Endothelial cell of umbilical vein (primary cell): ENCODE data around the gene TTF2. TPM values are rescaled to one million over a fixed set of nuclear protein-coding genes. Genes with fewer than 3 reads are reported as not detected.

Experiments
- BruUV-seq: library from RNA; stranded (reverse); fragments of 400-500 nt; replicated peaks from 2 replicates; lab custom pipeline; 2021; lab: Mats Ljungman, UMichigan
- CTCF ChIA-PET: fragments of 300-600, 350-600 bp; sonication (Branson Sonifier 250); formaldehyde crosslinking; loops from one replicate; lab custom pipeline; 2021; ENCODE audit warnings: antibody characterized with exemption, inconsistent platforms; lab: Charles Lee
- POLR2A ChIA-PET: fragments of 300-600, 350-600 bp; sonication (Branson Sonifier 250); formaldehyde crosslinking; loops from one replicate; lab custom pipeline; 2021; ENCODE audit warnings: antibody characterized with exemption, inconsistent platforms; lab: Charles Lee
- DNase-seq: peaks from one replicate; pipeline ENCODE4 v3.0.0-alpha.2; 2011; ENCODE audit warnings: low read depth, low spot score
- FAIRE-seq: peaks from 2 replicates; lab custom pipeline; 2011; peaks lifted over from hg19 to GRCh38; lab: Jason Lieb, UNC
- H2AFZ ChIP-seq: 2 replicates; pipeline ENCODE4 v1.6.0; 2012; ENCODE audit warnings: low read depth, low read length, control low read depth, inconsistent platforms
- H3K27ac ChIP-seq: 2 replicates; pipeline ENCODE4 v1.5.1; 2011; ENCODE audit warnings: low read depth, mild to moderate bottlenecking, control low read depth, low read length, moderate library complexity; ENCODE audit not compliant: insufficient read depth
- H3K27me3 ChIP-seq, 2 experiments: 2 replicates each; pipeline versions ENCODE4 v1.6.0 to v1.6.1; 2011; ENCODE audit warnings: low read length in 2 of 2, mixed read lengths in 1 of 2; ENCODE audit not compliant: control insufficient read depth in 2 of 2, insufficient read depth in 2 of 2
- H3K36me3 ChIP-seq, 2 experiments: 2 replicates in 1 of 2; 3 replicates in 1 of 2; pipeline ENCODE4 v1.5.1; 2011; ENCODE audit warnings: low read length in 2 of 2, mild to moderate bottlenecking in 1 of 2, moderate library complexity in 1 of 2; ENCODE audit not compliant: control insufficient read depth in 2 of 2, insufficient read depth in 2 of 2; ENCODE audit errors: extremely low read depth in 1 of 2
- H3K4me1 ChIP-seq: 3 replicates; pipeline ENCODE4 v1.5.1; 2011; ENCODE audit warnings: mild to moderate bottlenecking, low read length; ENCODE audit not compliant: control insufficient read depth, insufficient read depth; ENCODE audit errors: extremely low read depth
- H3K4me2 ChIP-seq: 2 replicates; pipeline ENCODE4 v1.6.1; 2011; ENCODE audit warnings: low read length, control low read depth, mixed read lengths; ENCODE audit not compliant: insufficient read depth
- H3K4me3 ChIP-seq, 3 experiments: fragments of 200-600 bp in 1 of 3; sonication (generic), shearing (Covaris generic) in 1 of 3; replicated peaks in 1 of 3; 2 replicates each; pipeline ENCODE4 v1.5.1; 2011 to 2016; ENCODE audit warnings: control low read depth in 3 of 3, low read length in 3 of 3, mild to moderate bottlenecking in 2 of 3, inconsistent platforms in 1 of 3, low read depth in 1 of 3, moderate library complexity in 1 of 3; ENCODE audit not compliant: insufficient read depth in 1 of 3
- H3K79me2 ChIP-seq: 2 replicates; pipeline ENCODE4 v1.6.0; 2012; ENCODE audit warnings: low read length, inconsistent platforms; ENCODE audit not compliant: control insufficient read depth, insufficient read depth
- H3K9ac ChIP-seq: replicated peaks from 2 replicates; pipeline ENCODE3; 2011; ENCODE audit warnings: low read length, control low read depth; ENCODE audit not compliant: insufficient read depth; ENCODE audit errors: extremely low read depth
- H3K9me1 ChIP-seq: replicated peaks from 3 replicates; pipeline ENCODE4 v1.6.0; 2011; ENCODE audit warnings: mild to moderate bottlenecking, low read length; ENCODE audit not compliant: control insufficient read depth, insufficient read depth; ENCODE audit errors: extremely low read depth
- H3K9me3 ChIP-seq: replicated peaks from 2 replicates; pipeline ENCODE4 v1.5.1; 2012; ENCODE audit warnings: low read length, inconsistent platforms; ENCODE audit not compliant: control insufficient read depth, insufficient read depth
- H4K20me1 ChIP-seq: replicated peaks from 2 replicates; pipeline ENCODE3; 2011; ENCODE audit warnings: mild to moderate bottlenecking, low read length; ENCODE audit not compliant: control insufficient read depth, insufficient read depth; ENCODE audit errors: extremely low read depth
- CTCF ChIP-seq, 2 donors: IDR thresholded peaks; 1 replicate in 1 of 2; 2 replicates in 1 of 2; pipeline ENCODE4 v1.5.1; 2011; ENCODE audit warnings: low read length in 2 of 2, mild to moderate bottlenecking in 2 of 2, moderate library complexity in 2 of 2, control low read depth in 1 of 2, inconsistent platforms in 1 of 2, low read depth in 1 of 2; ENCODE audit not compliant: insufficient read depth in 1 of 2; ENCODE audit errors: extremely low read depth in 1 of 2
- EZH2 ChIP-seq: IDR thresholded peaks from 2 replicates; pipeline ENCODE4 v1.6.1; 2012; ENCODE audit warnings: borderline replicate concordance, low read depth, mild to moderate bottlenecking, moderate library complexity, low read length, inconsistent platforms; ENCODE audit not compliant: severe bottlenecking
- FOS ChIP-seq: IDR thresholded peaks from 2 replicates; pipeline ENCODE4 v1.6.1; 2011; ENCODE audit warnings: mild to moderate bottlenecking, low read length, moderate library complexity, borderline replicate concordance; ENCODE audit not compliant: insufficient read depth
- GATA2 ChIP-seq: IDR thresholded peaks from 2 replicates; pipeline ENCODE4 v1.7.0; 2011; ENCODE audit warnings: low read depth, mild to moderate bottlenecking, moderate library complexity, mixed read lengths, low read length; ENCODE audit not compliant: insufficient read length, insufficient read depth
- JUN ChIP-seq: IDR thresholded peaks from 2 replicates; pipeline ENCODE4 v1.6.1; 2011; ENCODE audit warnings: borderline replicate concordance, low read depth; ENCODE audit not compliant: insufficient read length, insufficient read depth
- MAX ChIP-seq: IDR thresholded peaks from 2 replicates; pipeline ENCODE4 v1.6.1; 2011; ENCODE audit not compliant: insufficient read depth, insufficient read length
- MYC ChIP-seq: IDR thresholded peaks from one replicate; pipeline ENCODE4 v1.6.1; 2011; ENCODE audit warnings: mild to moderate bottlenecking, low read depth, low read length
- POLR2A ChIP-seq: IDR thresholded peaks from 2 replicates; pipeline ENCODE4 v1.6.1; 2012; ENCODE audit warnings: low read depth, mild to moderate bottlenecking, control low read depth, low read length
- POLR2AphosphoS5 ChIP-seq: IDR thresholded peaks from 2 replicates; pipeline ENCODE4 v1.6.1; 2012; ENCODE audit warnings: low read depth, mild to moderate bottlenecking, control low read depth, low read length, moderate library complexity; ENCODE audit not compliant: insufficient read depth
- dilution Hi-C: fragments of 300-500 bp; cut with MboI; formaldehyde crosslinking; loops from one replicate; pipeline ENCODE4 v1.15.0; 2019; ENCODE audit warnings: low sequenced_read_pairs; ENCODE audit not compliant: extremely low pct_ligation_motif_present
- intact Hi-C: fragments of 100-400 bp; cut with micrococcal nuclease; formaldehyde crosslinking; loops from one replicate; pipeline ENCODE4 v1.10.0; 2022
- polyA plus RNA-seq, 4 experiments: library from polyadenylated mRNA; depleted of rRNA in 3 of 4; stranded (reverse) in 3 of 4; unstranded in 1 of 4; fragments of >200 nt; gene quantifications; 2 replicates each; pipeline versions ENCODE4 v1.2.1 to v1.2.3, GENCODE V29; 2011 to 2012; ENCODE audit warnings: missing spikeins in 1 of 4
- total RNA-seq: library from RNA; stranded (reverse); gene quantifications from 2 replicates; pipeline ENCODE4 v1.2.3, GENCODE V29; 2021

The TTF2 gene
- total and polyA plus RNA-seq, 2 donors (not counting 3 experiments of a cell fraction or from before 2014, with no cell fraction given): 8.8 to 44.4 TPM

- peak; percentile 38 for TF ChIP-seq FOS
- no peak for TF ChIP-seq GATA2
- TF ChIP-seq MAX: no peak
- no peak for TF ChIP-seq POLR2AphosphoS5
- H2AFZ ChIP-seq: no peak overlapping the region
- no peak overlapping the region for H3K9ac ChIP-seq
- no peaks in the 10 kb centered on the region for H3K79me2 ChIP-seq
- FAIRE-seq (no peak), DNase-seq (no peak)
- dilution Hi-C loops: no loop called here
- H3K4me2 ChIP-seq: no peak overlapping the region
- H3K9me1 ChIP-seq: no peaks in the 10 kb centered on the region
- H3K4me1 ChIP-seq: no peaks in the 10 kb centered on the region
- no peaks in the 10 kb centered on the region for H3K36me3 ChIP-seq
- H3K27ac ChIP-seq: no peak overlapping the region
- ChIA-PET POLR2A (no interaction called here), CTCF (no interaction called here)
- no peaks in the 10 kb centered on the region for H3K27me3 ChIP-seq
- no TSS peak for BruUV-seq
- no peaks in the 10 kb centered on the region for H4K20me1 ChIP-seq
- H3K9me3 ChIP-seq: no peaks in the 10 kb centered on the region
- no peak overlapping the region for H3K4me3 ChIP-seq
- intact Hi-C loops: no loop called here
Observed at GRCh38 chr1:117014209-117014608, 45.9 kb upstream of the TTF2 start.

- Histone ChIP-seq H4K20me1 (no peaks in the 10 kb centered on the region), H3K27me3 (peaks cover 0 to 2% of the 10 kb centered on the region in 2 experiments), H3K9ac (no peak overlapping the region), H3K79me2 (no peaks in the 10 kb centered on the region), H3K27ac (no peak overlapping the region), H3K9me3 (no peaks in the 10 kb centered on the region), H3K4me2 (no peak overlapping the region), H3K4me3 (no peak overlapping the region), H3K36me3 (no peaks in the 10 kb centered on the region), H3K4me1 (no peaks in the 10 kb centered on the region), H2AFZ (no peak overlapping the region), H3K9me1 (no peaks in the 10 kb centered on the region)
- CTCF ChIA-PET: no interaction called here
- FAIRE-seq (no peak), DNase-seq (no peak)
- intact Hi-C loops: no loop called here
- no peak for TF ChIP-seq JUN
- no peak for TF ChIP-seq GATA2
- no peak for TF ChIP-seq MYC
- no peak for TF ChIP-seq EZH2
- no peak for TF ChIP-seq CTCF (IDR thresholded peaks at IDR 0.05; ENCODE audit: extremely low read depth in 1 of 2, insufficient read depth in 1 of 2, low read depth in 1 of 2, low read length in 2 of 2)
- no peak for TF ChIP-seq MAX
- TF ChIP-seq POLR2AphosphoS5: no peak
- TF ChIP-seq POLR2A: no peak
- no peak for TF ChIP-seq FOS
- no TSS peak for BruUV-seq
- POLR2A ChIA-PET: no interaction called here
- dilution Hi-C loops: no loop called here
Observed at GRCh38 chr1:117015724-117016123, 44.4 kb upstream of the TTF2 start.
